ENCODE results near the gene SH3BP4.

- TF ChIP-seq CTCF (IDR thresholded peaks at IDR 0.05) (no peak), EZH2 (IDR thresholded peaks at IDR 0.05) (no peak)
Measured at GRCh38 chr2:235046589-235046988, 94.8 kb downstream of the SH3BP4 start.

Measured in neural progenitor cell (in vitro differentiated cells).